ENCODE data around the gene ACAT2. TPM values are rescaled to one million over a fixed set of nuclear protein-coding genes. Genes with fewer than 3 reads are reported as not detected.
"Not testable (repeated sequence)": the region's sequence is repeated elsewhere in the genome, so short reads cannot be mapped to it uniquely, and the experiment has no call there.

ACAT2 gene
- polyA plus RNA-seq, 1 donor from 2014 or later, result 143 TPM

DNA sequence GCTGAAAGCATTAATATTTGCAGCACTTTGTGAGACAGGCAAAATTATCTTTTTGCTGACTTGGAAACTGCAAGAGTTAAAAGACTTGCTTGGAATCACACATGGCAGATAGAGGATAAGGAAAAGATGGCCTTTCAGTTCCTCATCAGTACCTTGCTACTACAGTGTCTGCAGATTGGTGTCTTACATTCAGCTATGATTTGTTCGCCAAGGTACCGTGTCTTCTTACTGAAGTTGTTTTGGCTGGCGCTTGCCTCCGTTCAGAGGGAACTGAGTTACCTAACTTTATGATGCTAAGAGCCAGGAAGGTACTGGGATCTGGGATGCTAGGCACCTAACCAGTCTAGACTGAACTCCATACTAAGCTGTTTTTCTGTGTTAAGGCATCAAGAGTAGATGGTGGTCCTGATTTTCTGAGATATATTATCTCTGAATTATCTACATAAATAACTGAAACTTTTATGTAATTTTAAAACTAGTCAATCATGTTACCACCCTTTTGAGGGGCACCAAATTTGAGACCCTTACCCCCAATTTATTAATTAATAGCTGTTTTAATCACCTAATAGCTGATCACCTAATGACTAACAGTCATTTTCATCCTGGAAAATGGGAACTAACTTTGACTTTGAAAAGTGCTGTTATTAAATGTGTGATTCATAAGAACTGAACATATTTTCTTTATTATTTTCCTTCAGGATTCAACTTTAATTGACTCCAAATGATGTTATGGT, 32.1 kb upstream of the ACAT2 start:
- Histone ChIP-seq H2AFZ (ENCODE audit: low read depth, low read length) (no peak overlapping the region), H3K9ac (ENCODE audit: low read length) (peak overlapping the region; percentile 98), H3K9me2 (ENCODE audit: insufficient read depth, low read length) (no peaks in the 10 kb centered on the region), H3F3A (ENCODE audit: insufficient read depth, low read length, poor library complexity, severe bottlenecking) (peaks cover 6% of the 10 kb centered on the region), H3K4me3 (ENCODE audit: low read length) (peak overlapping the region; percentile 96), H3K27ac (ENCODE audit: low read length) (peak overlapping the region; percentile 99), H3K9me3 (ENCODE audit: low read length) (no peaks in the 10 kb centered on the region), H3K36me3 (ENCODE audit: insufficient read depth, low read length) (no peaks in the 10 kb centered on the region), H3K79me2 (replicated peaks; ENCODE audit: insufficient read depth, low read length) (peaks cover 84% of the 10 kb centered on the region), H3K4me2 (ENCODE audit: low read length) (peak overlapping the region; percentile 90), H4K20me1 (ENCODE audit: insufficient read depth) (peaks cover 20% of the 10 kb centered on the region), H3K27me3 (ENCODE audit: insufficient read depth, low read depth, low read length) (no peaks in the 10 kb centered on the region)
- TF ChIP-seq MXI1 (conservative IDR thresholded peaks at IDR 0.05; ENCODE audit: poor library complexity, severe bottlenecking), result peak; percentile 48
- TF ChIP-seq TAF1 (IDR thresholded peaks at IDR 0.05; ENCODE audit: low read depth), result no peak

DNA sequence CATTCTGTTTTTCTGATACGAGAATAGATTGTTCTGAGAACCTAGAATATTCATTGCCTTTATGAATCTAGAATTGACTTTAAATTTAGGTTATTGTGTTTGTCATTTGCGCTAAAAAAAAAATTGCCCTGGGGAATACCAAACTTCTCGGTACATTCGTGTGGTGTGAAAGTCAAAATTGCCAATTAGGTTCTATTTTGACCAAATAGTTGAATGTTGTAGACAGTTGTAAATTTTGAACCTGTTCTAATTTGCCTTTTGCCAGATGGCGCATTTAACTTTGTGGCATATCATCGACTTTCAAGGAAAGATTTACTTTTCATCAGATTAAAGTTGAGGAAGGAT, 31.5 kb upstream of the ACAT2 start:
- Histone ChIP-seq H3K9ac (ENCODE audit: low read length) (no peak overlapping the region), H4K20me1 (ENCODE audit: insufficient read depth) (peaks cover 20% of the 10 kb centered on the region)

DNA sequence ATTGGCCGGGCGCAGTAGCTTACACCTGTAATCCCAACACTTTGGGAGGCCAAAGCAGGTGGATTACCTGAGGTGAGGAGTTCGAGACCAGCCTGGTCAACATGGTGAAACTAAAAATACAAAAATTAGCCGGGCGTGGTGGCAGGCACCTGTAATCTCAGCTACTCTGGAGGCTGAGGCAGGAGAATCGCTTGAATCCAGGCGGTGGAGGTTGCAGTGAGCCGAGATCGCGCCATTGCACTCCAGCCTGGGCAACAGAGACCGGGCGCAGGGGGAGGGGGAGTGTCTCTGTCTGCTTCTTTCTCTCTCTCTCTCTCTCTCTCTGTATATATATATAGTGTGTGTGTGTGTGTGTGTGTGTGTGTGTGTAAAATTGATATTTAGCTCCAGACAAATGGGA, 29.3 kb upstream of the ACAT2 start:
- H3F3A ChIP-seq (ENCODE audit: insufficient read depth, low read length, poor library complexity, severe bottlenecking); H3K36me3 ChIP-seq (ENCODE audit: insufficient read depth, low read length); H3K9ac ChIP-seq (ENCODE audit: low read length); H3K27me3 ChIP-seq (ENCODE audit: insufficient read depth, low read depth, low read length); H3K9me2 ChIP-seq (ENCODE audit: insufficient read depth, low read length); H3K4me2 ChIP-seq (ENCODE audit: low read length); H3K4me3 ChIP-seq (ENCODE audit: low read length); H2AFZ ChIP-seq (ENCODE audit: low read depth, low read length); H3K27ac ChIP-seq (ENCODE audit: low read length); H3K9me3 ChIP-seq (ENCODE audit: low read length): not testable (repeated sequence)
- H4K20me1 ChIP-seq (ENCODE audit: insufficient read depth), result peaks cover 25% of the 10 kb centered on the region
- peaks cover 96% of the 10 kb centered on the region for H3K79me2 ChIP-seq (replicated peaks; ENCODE audit: insufficient read depth, low read length)

More for the DNA sequence above, 31.5 kb upstream of the ACAT2 start:
- Histone ChIP-seq H3K27ac (ENCODE audit: low read length) (no peak overlapping the region), H3K4me3 (ENCODE audit: low read length) (peak overlapping the region; percentile 96), H3K4me2 (ENCODE audit: low read length) (peak overlapping the region; percentile 90), H3F3A (ENCODE audit: insufficient read depth, low read length, poor library complexity, severe bottlenecking) (peaks cover 6% of the 10 kb centered on the region), H3K9me3 (ENCODE audit: low read length) (no peaks in the 10 kb centered on the region), H2AFZ (ENCODE audit: low read depth, low read length) (no peak overlapping the region), H3K27me3 (ENCODE audit: insufficient read depth, low read depth, low read length) (no peaks in the 10 kb centered on the region), H3K36me3 (ENCODE audit: insufficient read depth, low read length) (no peaks in the 10 kb centered on the region), H3K9me2 (ENCODE audit: insufficient read depth, low read length) (no peaks in the 10 kb centered on the region), H3K79me2 (replicated peaks; ENCODE audit: insufficient read depth, low read length) (peaks cover 84% of the 10 kb centered on the region)
- TF ChIP-seq EZH2 (IDR thresholded peaks at IDR 0.05; ENCODE audit: borderline replicate concordance, insufficient read depth, low read length, poor library complexity, severe bottlenecking) (no peak), SMC3 (conservative IDR thresholded peaks at IDR 0.05; ENCODE audit: poor library complexity) (no peak), RAD21 (conservative IDR thresholded peaks at IDR 0.05) (no peak), POLR2AphosphoS5 (IDR thresholded peaks at IDR 0.05) (no peak), MXI1 (conservative IDR thresholded peaks at IDR 0.05; ENCODE audit: poor library complexity, severe bottlenecking) (no peak), TAF1 (IDR thresholded peaks at IDR 0.05; ENCODE audit: low read depth) (no peak), EP300 (conservative IDR thresholded peaks at IDR 0.05; ENCODE audit: poor library complexity, severe bottlenecking) (no peak)
- TF ChIP-seq, protein P1, sequence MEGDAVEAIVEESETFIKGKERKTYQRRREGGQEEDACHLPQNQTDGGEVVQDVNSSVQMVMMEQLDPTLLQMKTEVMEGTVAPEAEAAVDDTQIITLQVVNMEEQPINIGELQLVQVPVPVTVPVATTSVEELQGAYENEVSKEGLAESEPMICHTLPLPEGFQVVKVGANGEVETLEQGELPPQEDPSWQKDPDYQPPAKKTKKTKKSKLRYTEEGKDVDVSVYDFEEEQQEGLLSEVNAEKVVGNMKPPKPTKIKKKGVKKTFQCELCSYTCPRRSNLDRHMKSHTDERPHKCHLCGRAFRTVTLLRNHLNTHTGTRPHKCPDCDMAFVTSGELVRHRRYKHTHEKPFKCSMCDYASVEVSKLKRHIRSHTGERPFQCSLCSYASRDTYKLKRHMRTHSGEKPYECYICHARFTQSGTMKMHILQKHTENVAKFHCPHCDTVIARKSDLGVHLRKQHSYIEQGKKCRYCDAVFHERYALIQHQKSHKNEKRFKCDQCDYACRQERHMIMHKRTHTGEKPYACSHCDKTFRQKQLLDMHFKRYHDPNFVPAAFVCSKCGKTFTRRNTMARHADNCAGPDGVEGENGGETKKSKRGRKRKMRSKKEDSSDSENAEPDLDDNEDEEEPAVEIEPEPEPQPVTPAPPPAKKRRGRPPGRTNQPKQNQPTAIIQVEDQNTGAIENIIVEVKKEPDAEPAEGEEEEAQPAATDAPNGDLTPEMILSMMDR (IDR thresholded peaks at IDR 0.05; ENCODE audit: poor library complexity, severe bottlenecking), result no peak
- TF ChIP-seq, protein P2, sequence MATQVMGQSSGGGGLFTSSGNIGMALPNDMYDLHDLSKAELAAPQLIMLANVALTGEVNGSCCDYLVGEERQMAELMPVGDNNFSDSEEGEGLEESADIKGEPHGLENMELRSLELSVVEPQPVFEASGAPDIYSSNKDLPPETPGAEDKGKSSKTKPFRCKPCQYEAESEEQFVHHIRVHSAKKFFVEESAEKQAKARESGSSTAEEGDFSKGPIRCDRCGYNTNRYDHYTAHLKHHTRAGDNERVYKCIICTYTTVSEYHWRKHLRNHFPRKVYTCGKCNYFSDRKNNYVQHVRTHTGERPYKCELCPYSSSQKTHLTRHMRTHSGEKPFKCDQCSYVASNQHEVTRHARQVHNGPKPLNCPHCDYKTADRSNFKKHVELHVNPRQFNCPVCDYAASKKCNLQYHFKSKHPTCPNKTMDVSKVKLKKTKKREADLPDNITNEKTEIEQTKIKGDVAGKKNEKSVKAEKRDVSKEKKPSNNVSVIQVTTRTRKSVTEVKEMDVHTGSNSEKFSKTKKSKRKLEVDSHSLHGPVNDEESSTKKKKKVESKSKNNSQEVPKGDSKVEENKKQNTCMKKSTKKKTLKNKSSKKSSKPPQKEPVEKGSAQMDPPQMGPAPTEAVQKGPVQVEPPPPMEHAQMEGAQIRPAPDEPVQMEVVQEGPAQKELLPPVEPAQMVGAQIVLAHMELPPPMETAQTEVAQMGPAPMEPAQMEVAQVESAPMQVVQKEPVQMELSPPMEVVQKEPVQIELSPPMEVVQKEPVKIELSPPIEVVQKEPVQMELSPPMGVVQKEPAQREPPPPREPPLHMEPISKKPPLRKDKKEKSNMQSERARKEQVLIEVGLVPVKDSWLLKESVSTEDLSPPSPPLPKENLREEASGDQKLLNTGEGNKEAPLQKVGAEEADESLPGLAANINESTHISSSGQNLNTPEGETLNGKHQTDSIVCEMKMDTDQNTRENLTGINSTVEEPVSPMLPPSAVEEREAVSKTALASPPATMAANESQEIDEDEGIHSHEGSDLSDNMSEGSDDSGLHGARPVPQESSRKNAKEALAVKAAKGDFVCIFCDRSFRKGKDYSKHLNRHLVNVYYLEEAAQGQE (IDR thresholded peaks at IDR 0.05; ENCODE audit: borderline replicate concordance), result no peak

DNA sequence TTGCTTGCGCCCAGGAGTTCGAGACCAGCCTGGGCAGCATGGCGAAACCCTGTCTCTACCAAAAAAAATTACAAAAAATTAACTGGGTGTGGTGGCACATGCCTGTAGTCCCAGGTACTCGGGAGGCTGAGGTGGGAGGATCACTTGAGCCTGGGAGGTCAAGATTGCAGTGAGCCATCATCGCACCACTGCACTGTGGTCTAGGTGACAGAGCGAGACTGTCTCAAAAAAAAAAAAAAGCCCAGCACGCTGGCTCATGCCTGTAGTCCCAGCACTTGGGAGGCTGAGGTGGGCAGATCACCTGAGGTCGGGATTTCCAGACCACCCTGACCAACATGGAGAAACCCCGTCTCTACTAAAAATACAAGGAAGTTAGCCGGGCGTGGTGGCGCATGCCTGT, 28.4 kb upstream of the ACAT2 start:
- H3K4me2 ChIP-seq (ENCODE audit: low read length); H3F3A ChIP-seq (ENCODE audit: insufficient read depth, low read length, poor library complexity, severe bottlenecking); H3K9me3 ChIP-seq (ENCODE audit: low read length); H2AFZ ChIP-seq (ENCODE audit: low read depth, low read length); H3K4me3 ChIP-seq (ENCODE audit: low read length); H3K9ac ChIP-seq (ENCODE audit: low read length); H3K9me2 ChIP-seq (ENCODE audit: insufficient read depth, low read length); H3K36me3 ChIP-seq (ENCODE audit: insufficient read depth, low read length); H3K27ac ChIP-seq (ENCODE audit: low read length); H3K27me3 ChIP-seq (ENCODE audit: insufficient read depth, low read depth, low read length): not testable (repeated sequence)
- Histone ChIP-seq H4K20me1 (ENCODE audit: insufficient read depth) (peaks cover 30% of the 10 kb centered on the region), H3K79me2 (replicated peaks; ENCODE audit: insufficient read depth, low read length) (peaks cover 99% of the 10 kb centered on the region)
